ENCODE results near the gene ACSM6. TPM values are rescaled to one million over a fixed set of nuclear protein-coding genes. Genes with fewer than 3 reads are reported as not detected.

ACSM6 gene
- total RNA-seq, 1 donor from 2014 or later = not detected

- DNase-seq = no peak
- no peak for ATAC-seq (ENCODE audit: poor library complexity)
- intact Hi-C loops (cut with DNase I) = no loop called here
Observed at GRCh38 chr10:95260909-95261552, 67.0 kb downstream of the ACSM6 start.

- intact Hi-C loops (cut with DNase I) = no loop called here
- no peak for ATAC-seq (ENCODE audit: poor library complexity)
- DNase-seq = no peak
Observed at GRCh38 chr10:95261926-95262325, 67.9 kb downstream of the ACSM6 start.

- intact Hi-C loops (cut with DNase I) = no loop called here
- DNase-seq (no peak), ATAC-seq (ENCODE audit: poor library complexity) (no peak)
Observed at GRCh38 chr10:95262763-95263518, 68.9 kb downstream of the ACSM6 start.

GRCh38 chr10:95263864-95264226 is 69.8 kb downstream of the ACSM6 start:
- ATAC-seq (ENCODE audit: poor library complexity) (no peak), DNase-seq (no peak)
- intact Hi-C loops (cut with DNase I) = no loop called here

- ATAC-seq (ENCODE audit: poor library complexity) (no peak), DNase-seq (no peak)
- intact Hi-C loops (cut with DNase I) = no loop called here
Observed at GRCh38 chr10:95264227-95265051, 70.4 kb downstream of the ACSM6 start.

- DNase-seq (no peak), ATAC-seq (ENCODE audit: poor library complexity) (no peak)
- intact Hi-C loops (cut with DNase I) = no loop called here
Observed at GRCh38 chr10:95265572-95265971, 71.5 kb downstream of the ACSM6 start.

- DNase-seq = no peak
- ATAC-seq (ENCODE audit: poor library complexity) = peak; percentile 73
- intact Hi-C loops (cut with DNase I) = no loop called here
Observed at GRCh38 chr10:95266674-95267095, 72.6 kb downstream of the ACSM6 start.

GRCh38 chr10:95267251-95267650 is 73.2 kb downstream of the ACSM6 start:
- intact Hi-C loops (cut with DNase I) = no loop called here
- ATAC-seq (ENCODE audit: poor library complexity) (no peak), DNase-seq (no peak)

- ATAC-seq (ENCODE audit: poor library complexity) (peak; percentile 65), DNase-seq (peak; percentile 66)
- intact Hi-C loops (cut with DNase I) = no loop called here
Observed at GRCh38 chr10:95268438-95268837, 74.4 kb downstream of the ACSM6 start.

GRCh38 chr10:95273393-95274312 is 79.6 kb downstream of the ACSM6 start:
- intact Hi-C loops (cut with DNase I) = no loop called here
- DNase-seq = no peak

GRCh38 chr10:95275726-95276366 is 81.8 kb downstream of the ACSM6 start:
- ATAC-seq (ENCODE audit: poor library complexity) (no peak), DNase-seq (no peak)
- intact Hi-C loops (cut with DNase I) = no loop called here

More at GRCh38 chr10:95273393-95274312, 79.6 kb downstream of the ACSM6 start:
- ATAC-seq (ENCODE audit: poor library complexity) = peak; percentile 63

- ATAC-seq (ENCODE audit: poor library complexity) (peak; percentile 21), DNase-seq (no peak)
- intact Hi-C loops (cut with DNase I) = no loop called here
Observed at GRCh38 chr10:95276367-95277200, 82.5 kb downstream of the ACSM6 start.

- no peak for ATAC-seq (ENCODE audit: poor library complexity)
- intact Hi-C loops (cut with DNase I) = no loop called here
- no peak for DNase-seq
Observed at GRCh38 chr10:95277201-95277570, 83.1 kb downstream of the ACSM6 start.

- intact Hi-C loops (cut with DNase I) = no loop called here
- DNase-seq (no peak), ATAC-seq (ENCODE audit: poor library complexity) (no peak)
Observed at GRCh38 chr10:95277614-95278013, 83.6 kb downstream of the ACSM6 start.
